Measurements from ENCODE around the gene SPECC1.

The SPECC1 gene

DNA sequence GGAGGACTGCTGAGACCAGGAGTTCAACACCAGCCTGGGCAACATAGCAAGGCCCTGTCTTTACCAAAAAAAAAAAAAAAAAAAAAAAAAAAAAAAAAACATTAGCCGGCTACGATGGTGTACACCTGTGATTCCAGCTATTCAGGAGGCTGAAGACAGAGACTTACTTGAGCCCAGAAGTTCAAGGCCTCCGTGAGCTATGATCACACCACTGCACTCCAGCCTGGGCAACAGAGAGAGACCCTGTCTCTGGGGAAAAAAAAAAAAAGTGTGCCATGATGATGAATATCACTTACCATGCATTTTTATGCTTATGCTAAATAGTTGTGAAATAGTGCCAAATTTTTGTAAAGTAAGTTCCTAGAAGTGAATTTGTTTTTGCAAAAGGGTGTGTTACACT lies 261.2 kb downstream of the SPECC1 start:
- H3K27ac Mint-ChIP-seq = no peak overlapping the region
- TF ChIP-seq, protein P1, sequence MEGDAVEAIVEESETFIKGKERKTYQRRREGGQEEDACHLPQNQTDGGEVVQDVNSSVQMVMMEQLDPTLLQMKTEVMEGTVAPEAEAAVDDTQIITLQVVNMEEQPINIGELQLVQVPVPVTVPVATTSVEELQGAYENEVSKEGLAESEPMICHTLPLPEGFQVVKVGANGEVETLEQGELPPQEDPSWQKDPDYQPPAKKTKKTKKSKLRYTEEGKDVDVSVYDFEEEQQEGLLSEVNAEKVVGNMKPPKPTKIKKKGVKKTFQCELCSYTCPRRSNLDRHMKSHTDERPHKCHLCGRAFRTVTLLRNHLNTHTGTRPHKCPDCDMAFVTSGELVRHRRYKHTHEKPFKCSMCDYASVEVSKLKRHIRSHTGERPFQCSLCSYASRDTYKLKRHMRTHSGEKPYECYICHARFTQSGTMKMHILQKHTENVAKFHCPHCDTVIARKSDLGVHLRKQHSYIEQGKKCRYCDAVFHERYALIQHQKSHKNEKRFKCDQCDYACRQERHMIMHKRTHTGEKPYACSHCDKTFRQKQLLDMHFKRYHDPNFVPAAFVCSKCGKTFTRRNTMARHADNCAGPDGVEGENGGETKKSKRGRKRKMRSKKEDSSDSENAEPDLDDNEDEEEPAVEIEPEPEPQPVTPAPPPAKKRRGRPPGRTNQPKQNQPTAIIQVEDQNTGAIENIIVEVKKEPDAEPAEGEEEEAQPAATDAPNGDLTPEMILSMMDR (IDR thresholded peaks at IDR 0.05; ENCODE audit: unreplicated experiment in 3 of 3) = no peak
- peaks cover 55% of the 10 kb centered on the region for H3K4me1 Mint-ChIP-seq
- peaks cover 5% of the 10 kb centered on the region for H3K9me3 Mint-ChIP-seq
- peaks cover 8% of the 10 kb centered on the region for H3K27me3 Mint-ChIP-seq (ENCODE audit: low read depth)
- H3K4me3 Mint-ChIP-seq = no peak overlapping the region
- peaks cover 8% of the 10 kb centered on the region for H3K36me3 Mint-ChIP-seq (ENCODE audit: low read depth)

DNA sequence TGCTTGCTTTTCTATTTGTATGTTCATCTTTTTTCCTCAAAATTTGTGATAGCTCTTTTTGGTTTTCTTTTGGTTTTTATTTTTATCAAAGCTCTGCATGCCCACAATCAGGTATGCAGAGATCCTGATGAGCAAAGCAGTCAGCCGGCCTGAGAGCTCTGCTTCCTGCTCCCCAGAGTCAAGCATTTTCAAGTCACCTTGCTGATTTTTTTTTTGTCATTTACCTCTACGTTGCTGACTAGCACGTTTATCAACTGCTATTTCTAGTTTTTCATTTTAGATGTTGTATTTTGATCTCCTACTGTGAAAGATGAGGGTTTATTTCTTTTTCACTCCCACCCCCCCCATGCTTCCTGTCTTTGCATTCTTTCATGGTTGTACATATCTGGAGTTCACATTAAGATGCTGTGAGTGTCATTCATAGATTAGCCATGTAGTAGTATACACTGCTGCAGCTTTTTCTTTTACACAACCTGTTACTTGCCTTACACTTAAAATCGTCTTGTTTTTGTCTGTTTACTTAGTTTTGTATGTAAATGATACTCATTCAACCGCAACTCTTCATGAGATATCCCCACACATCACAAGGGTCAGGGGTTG lies 262.0 kb downstream of the SPECC1 start:
- Mint-ChIP-seq H3K9me3 (peaks cover 5% of the 10 kb centered on the region), H3K27me3 (ENCODE audit: low read depth) (peaks cover 8% of the 10 kb centered on the region), H3K36me3 (ENCODE audit: low read depth) (peaks cover 8% of the 10 kb centered on the region), H3K27ac (peak overlapping the region in 1 of 3 experiments; percentile 1), H3K4me3 (no peak overlapping the region), H3K4me1 (peaks cover 53% of the 10 kb centered on the region)
- TF ChIP-seq, protein P1 (IDR thresholded peaks at IDR 0.05; ENCODE audit: unreplicated experiment in 3 of 3) = no peak

DNA sequence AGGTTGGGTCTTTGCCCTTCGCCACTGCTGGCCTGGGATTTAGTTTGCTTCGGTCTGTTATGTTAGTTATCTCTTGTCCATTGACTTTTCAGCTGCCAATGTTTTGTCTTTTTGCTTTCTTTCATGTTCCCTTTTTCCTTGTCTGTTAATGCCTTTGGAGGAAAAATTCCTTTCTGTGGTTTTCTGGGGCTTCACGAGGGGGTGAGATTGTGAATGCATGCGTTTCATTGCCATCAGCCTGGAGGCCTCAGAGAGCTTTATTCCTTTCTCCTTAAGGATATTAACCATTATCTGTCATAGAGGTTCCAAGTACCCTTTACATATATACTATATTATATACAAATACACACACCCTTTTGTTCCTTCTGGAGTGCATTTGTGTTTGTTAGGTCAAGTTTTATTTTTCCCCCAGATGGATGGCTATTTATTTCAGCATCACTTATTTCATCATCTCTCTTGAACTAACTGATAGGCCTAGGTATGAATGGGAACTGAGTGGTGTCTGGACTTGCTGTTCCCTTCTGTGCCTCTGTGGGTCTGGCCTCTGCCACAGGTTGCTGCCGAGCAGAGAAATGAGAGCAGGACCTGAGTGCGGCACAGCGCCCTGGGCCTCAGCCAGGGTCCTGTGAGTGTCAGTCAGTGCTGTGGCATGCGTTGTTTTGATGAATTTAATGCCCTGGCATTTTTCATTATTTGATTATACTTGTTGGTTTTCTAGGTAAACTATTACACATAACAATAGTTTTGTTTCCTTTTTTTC lies 264.8 kb downstream of the SPECC1 start:
- Mint-ChIP-seq H3K36me3 (ENCODE audit: low read depth) (peaks cover 8% of the 10 kb centered on the region), H3K4me3 (no peak overlapping the region), H3K27ac (no peak overlapping the region), H3K9me3 (peaks cover 5% of the 10 kb centered on the region), H3K27me3 (ENCODE audit: low read depth) (peaks cover 3% of the 10 kb centered on the region), H3K4me1 (peaks cover 36% of the 10 kb centered on the region)
- TF ChIP-seq, protein P1 (IDR thresholded peaks at IDR 0.05; ENCODE audit: unreplicated experiment in 3 of 3) = no peak

DNA sequence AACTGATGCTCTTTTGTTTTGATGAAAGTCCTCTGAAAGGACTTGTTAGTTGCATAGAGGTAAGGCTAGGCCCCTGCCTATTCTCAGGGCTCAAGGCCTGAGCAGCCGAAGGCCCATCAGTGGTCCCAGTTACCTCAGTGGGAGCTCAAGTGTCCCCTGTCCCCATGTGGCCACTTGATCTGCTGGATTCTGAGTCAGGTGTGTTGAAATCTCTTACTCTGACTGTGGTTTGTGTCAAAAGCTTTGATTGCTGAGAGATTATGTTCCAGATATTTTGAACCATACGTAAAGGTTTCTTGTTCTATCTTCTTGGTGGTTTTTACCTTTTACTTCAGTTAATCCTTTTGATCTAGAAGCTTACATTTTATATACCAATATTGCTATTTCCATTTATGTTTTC lies 266.5 kb downstream of the SPECC1 start:
- peaks cover 26% of the 10 kb centered on the region for H3K4me1 Mint-ChIP-seq
- TF ChIP-seq, protein P1 (IDR thresholded peaks at IDR 0.05; ENCODE audit: unreplicated experiment in 3 of 3) = no peak

DNA sequence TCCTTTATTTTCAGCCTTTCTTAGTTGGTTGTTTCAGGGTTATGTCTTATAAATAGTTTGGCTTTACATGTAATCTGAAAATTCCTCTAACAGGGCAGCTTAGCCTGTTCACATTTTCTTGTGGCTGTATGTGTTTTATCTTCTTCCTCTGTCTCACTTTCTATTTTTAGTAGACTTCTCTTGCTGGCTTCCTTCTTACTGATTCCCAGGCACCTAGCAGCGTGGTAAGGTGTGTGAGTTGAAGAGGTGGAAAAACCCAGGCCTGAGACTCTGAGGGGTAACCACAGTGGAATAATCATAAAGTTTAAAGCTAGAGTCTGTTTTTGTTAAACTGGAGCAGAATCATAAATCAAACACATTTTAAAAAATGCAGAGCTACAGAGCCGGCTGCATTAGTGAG lies 267.3 kb downstream of the SPECC1 start:
- Mint-ChIP-seq H3K27ac (peak overlapping the region; percentile 43 to 77 (median 52)), H3K36me3 (ENCODE audit: low read depth) (peaks cover 11% of the 10 kb centered on the region), H3K9me3 (peaks cover 5% of the 10 kb centered on the region), H3K27me3 (ENCODE audit: low read depth) (peaks cover 3% of the 10 kb centered on the region), H3K4me1 (peaks cover 21% of the 10 kb centered on the region), H3K4me3 (no peak overlapping the region)
- TF ChIP-seq, protein P1 (IDR thresholded peaks at IDR 0.05; ENCODE audit: unreplicated experiment in 3 of 3) = no peak

More for the DNA sequence above, 266.5 kb downstream of the SPECC1 start:
- no peak overlapping the region for H3K4me3 Mint-ChIP-seq
- H3K9me3 Mint-ChIP-seq = peaks cover 5% of the 10 kb centered on the region
- peaks cover 11% of the 10 kb centered on the region for H3K36me3 Mint-ChIP-seq (ENCODE audit: low read depth)
- H3K27me3 Mint-ChIP-seq (ENCODE audit: low read depth) = peaks cover 3% of the 10 kb centered on the region
- no peak overlapping the region for H3K27ac Mint-ChIP-seq
